ENCODE data around the gene RNF121.
"Not testable (repeated sequence)": the region's sequence is repeated elsewhere in the genome, so short reads cannot be mapped to it uniquely, and the experiment has no call there.

The RNF121 gene

DNA sequence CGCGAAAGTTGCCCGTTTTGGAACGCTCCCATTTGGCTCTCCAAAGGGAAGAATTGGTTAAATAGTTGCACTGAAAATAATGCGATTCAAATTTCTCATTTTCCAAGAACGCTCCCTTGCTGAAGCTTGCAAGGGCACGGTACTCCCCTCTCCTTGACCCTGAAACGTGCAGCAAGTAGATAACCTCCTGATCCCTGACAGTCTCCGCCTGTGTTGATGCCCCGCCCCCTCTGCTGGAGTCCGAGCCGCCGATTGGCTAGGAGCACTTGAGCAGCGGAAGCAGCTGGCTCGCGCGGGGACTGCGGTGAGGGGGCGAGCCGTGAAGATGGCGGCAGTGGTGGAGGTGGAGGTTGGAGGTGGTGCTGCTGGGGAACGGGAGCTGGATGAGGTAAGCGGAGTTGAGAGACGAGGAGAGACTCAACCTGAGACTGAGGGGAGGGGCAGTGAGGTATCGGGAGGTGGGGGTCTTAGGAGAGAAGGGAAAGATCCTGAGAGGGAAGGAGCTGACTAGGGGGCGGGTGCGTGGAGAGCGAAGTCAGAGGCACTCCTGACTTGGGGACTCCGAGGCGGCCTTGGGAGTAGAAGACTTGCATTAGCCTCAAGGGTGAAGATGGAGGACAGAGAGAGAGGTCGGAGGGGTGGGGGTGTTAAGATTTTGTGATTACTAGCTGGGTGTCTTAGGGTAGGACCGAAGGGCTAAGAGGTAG lies at the start of gene RNF121:
RNF121 (plus strand) TSS at position 310 of the 707 bp plus-strand sequence; CDS start at position 326, 16 bp downstream.
- DNase-seq (ENCODE audit: insufficient read length, low spot score) = peak; percentile 76
- FAIRE-seq = no peak
- TF ChIP-seq, protein P1, sequence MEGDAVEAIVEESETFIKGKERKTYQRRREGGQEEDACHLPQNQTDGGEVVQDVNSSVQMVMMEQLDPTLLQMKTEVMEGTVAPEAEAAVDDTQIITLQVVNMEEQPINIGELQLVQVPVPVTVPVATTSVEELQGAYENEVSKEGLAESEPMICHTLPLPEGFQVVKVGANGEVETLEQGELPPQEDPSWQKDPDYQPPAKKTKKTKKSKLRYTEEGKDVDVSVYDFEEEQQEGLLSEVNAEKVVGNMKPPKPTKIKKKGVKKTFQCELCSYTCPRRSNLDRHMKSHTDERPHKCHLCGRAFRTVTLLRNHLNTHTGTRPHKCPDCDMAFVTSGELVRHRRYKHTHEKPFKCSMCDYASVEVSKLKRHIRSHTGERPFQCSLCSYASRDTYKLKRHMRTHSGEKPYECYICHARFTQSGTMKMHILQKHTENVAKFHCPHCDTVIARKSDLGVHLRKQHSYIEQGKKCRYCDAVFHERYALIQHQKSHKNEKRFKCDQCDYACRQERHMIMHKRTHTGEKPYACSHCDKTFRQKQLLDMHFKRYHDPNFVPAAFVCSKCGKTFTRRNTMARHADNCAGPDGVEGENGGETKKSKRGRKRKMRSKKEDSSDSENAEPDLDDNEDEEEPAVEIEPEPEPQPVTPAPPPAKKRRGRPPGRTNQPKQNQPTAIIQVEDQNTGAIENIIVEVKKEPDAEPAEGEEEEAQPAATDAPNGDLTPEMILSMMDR (IDR thresholded peaks at IDR 0.05; ENCODE audit: insufficient read depth, missing control alignments) = no peak

DNA sequence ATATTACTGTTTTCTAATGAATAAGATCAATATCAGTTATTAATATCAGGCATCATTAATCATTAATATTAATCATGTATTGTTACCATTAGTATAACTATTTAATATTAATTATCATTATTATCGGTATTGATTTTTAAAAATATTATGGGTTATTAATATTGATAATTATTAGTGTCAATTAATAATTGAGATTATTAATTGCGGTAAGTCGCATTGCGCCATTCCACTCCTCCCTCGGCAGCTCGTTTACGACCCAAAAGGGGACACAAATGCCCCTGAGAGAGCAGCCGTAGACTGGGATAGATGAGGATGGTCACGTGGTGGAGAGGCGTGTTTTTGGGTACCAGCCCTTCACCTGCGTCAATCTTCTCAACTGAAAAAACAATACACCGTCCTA lies 43.0 kb upstream of the RNF121 start:
- not testable (repeated sequence) for FAIRE-seq; DNase-seq (ENCODE audit: insufficient read length, low spot score)

DNA sequence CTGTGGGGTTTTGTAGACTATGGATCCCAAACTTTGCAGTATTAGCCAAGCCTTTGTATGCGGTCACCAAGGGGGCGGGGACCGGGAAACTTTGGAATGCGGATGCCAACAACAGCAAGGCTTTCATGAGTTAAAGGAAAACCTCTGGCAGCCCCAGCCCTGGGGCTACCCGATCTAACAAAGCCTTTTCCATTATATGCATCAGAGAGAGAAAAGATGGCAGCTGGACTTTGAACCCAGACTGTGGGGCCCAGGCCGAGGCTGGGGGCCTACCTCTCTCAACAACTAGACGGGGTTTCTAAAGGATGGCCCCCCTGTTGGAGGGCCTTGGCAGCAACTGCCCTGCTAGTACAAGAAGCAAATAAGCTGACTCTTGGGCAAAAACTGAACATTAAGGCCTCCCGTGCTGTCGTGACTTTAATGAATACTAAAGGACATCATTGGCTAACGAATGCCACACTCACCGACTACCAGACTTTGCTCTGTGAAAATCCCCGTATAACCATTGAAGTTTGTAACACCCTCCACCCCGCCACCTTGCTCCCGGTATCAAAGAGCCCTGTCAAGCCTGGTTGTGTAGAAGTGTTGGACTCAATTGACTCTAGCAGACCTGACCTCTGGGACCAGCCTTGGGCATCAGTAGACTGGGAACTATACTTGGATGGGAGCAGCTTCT lies 40.4 kb upstream of the RNF121 start:
- not testable (repeated sequence) for DNase-seq (ENCODE audit: insufficient read length, low spot score); FAIRE-seq

DNA sequence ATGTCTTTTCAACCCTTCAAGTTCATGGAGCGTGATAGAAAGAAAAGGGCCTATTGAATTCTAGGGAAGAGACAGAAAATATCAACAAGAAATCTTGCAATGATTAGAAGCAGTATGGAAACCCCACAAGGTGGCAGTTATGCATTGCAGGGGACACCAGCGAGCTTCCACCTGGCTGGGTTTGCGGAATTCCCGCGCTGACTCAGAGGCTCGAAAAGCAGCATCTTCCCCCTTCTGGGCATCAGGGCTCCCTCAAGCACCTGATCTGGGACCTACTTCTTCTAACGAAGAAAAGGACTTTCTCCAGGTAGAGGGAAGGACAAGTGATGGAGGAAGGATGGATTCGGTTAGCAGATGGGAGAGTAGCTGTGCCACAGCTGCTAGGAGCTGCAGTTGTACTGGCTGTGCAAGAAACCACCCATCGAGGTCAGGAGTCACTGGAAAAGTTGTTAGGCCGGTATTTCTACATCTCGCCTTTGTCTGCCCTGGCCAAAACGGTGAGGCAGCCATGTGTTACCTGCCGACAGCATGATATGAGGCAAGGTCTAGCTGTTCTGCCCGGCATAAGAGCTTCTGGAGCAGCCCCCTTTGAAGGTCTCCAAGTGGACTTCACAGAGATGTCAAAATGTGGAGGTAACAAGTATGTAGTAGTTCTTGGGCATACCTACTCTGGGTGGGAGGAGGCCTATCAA lies 39.5 kb upstream of the RNF121 start:
- FAIRE-seq; DNase-seq (ENCODE audit: insufficient read length, low spot score): not testable (repeated sequence)

DNA sequence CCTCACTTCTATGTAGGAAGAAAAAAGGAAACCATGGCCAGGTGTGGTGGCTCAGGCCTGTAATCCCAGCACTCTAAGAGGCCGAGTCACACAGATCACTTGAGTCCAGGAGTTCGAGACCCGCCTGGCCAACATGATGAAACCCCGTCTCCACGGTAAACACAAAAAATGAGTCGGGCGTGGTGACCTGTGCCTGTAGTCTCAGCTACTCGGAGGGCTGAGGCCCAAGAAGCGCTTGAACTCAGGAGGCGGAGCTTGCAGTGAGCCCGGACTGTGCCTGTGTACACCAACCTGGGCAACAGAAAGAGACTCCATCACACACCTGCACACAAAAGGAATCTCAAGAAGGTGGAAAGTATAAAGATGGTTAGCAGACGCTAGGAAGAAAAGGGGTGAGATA lies 32.9 kb upstream of the RNF121 start:
- no peak for DNase-seq (ENCODE audit: insufficient read length, low spot score)
- no peak for FAIRE-seq
- TF ChIP-seq, protein P1 (IDR thresholded peaks at IDR 0.05; ENCODE audit: insufficient read depth, missing control alignments) = no peak

DNA sequence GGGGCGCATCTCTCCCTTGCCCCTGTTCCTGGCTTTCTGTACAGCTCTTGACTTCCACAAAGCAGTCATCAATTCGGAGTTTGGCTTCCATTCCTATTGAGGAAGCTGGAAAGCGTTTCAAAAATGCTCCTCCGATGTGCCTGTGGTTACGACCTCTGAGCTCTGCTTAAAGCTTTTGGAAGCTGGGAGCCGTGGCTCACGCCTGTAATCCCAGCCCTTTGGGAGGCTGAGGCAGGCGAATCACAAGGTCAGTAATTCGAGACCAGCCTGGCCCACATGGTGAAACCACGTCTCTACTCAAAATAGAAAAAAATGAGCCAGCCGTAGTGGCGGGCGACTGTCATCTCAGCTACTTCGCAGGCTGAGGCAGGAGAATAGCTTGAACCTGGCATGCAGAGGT lies 27.7 kb upstream of the RNF121 start:
- FAIRE-seq; DNase-seq (ENCODE audit: insufficient read length, low spot score): not testable (repeated sequence)

DNA sequence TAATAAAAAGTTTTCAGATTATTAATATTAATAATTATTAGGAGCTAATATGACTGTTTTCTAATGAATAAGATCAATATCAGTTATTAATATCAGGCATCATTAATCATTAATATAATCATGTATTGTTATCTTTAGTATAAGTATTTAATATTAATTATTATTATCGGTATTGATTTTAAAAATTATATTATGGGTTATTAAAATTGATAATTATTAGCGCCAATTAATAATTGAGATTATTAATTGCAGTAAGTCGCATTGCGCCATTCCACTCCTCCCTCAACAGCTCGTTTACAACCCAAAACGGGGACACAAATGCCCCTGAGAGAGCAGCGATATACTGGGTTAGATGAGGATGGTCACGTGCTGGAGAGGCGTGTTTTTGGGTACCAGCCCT lies 20.6 kb upstream of the RNF121 start:
- FAIRE-seq = no peak
- DNase-seq (ENCODE audit: insufficient read length, low spot score) = no peak
- TF ChIP-seq, protein P1 (IDR thresholded peaks at IDR 0.05; ENCODE audit: insufficient read depth, missing control alignments) = no peak

DNA sequence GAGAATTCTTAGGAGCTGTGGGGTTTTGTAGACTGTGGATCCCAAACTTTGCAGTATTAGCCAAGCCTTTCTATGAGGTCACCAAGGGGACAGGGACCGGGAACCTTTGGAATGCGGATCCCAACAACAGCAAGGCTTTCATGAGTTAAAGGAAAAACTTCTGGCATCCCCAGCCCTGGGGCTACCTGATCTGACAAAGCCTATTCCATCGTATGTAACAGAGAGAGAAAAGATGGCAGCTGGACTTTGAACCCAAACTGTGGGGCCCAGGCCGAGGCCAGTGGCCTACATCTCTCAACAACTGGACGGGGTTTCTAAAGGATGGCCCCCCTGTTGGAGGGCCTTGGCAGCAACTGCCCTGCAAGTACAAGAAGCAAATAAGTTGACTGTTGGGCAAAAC lies 18.1 kb upstream of the RNF121 start:
- not testable (repeated sequence) for DNase-seq (ENCODE audit: insufficient read length, low spot score); FAIRE-seq

DNA sequence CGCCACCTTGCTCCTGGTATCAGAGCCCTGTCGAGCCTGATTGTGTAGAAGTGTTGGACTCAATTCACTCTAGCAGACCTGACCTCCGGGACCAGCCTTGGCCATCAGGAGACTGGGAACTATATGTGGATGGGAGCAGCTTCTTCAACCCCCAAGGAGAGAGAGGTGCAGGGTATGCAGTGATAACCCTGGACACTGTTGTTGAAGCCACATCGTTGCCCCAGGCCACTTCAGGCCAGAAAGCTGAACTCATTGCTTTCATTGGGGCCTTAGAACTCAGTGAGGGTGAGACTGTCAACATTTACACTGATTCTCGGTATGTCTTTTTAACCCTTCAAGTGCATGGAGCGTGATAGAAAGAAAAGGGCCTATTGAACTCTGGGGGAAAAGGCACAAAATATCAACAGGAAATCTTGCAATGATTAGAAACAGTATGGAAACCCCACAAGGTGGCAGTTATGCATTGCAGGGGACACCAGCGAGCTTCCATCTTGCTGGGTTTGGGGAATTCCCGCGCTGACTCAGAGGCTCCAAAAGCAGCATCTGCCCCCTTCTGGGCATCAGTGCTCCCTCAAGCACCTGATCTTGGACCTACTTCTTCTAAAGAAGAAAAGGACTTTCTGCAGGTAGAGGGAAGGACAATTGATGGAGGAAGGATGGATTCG lies 17.4 kb upstream of the RNF121 start:
- not testable (repeated sequence) for FAIRE-seq; DNase-seq (ENCODE audit: insufficient read length, low spot score)

DNA sequence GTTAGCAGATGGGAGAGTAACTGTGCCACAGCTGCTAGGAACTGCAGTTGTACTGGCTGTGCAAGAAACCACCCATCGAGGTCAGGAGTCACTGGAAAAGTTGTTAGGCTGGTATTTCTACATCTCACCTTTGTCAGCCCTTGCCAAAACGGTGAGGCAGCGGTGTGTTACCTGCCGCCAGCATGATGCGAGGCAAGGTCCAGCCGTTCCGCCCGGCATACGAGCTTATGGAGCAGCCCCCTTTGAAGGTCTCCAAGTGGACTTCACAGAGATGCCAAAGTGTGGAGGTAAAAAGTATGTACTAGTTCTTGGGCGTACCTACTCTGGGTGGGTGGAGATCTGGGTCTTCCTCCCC lies 16.9 kb upstream of the RNF121 start:
- DNase-seq (ENCODE audit: insufficient read length, low spot score); FAIRE-seq: not testable (repeated sequence)
